Inflammatory macrophage treated with lipopolysaccharide for 1 hour (primary cell): Measurements from ENCODE around the gene IRF2.

ENCODE experiments used
- DNase-seq, 2 donors: peaks; one replicate each; pipeline ENCODE4 v3.0.0-alpha.2; 2020 to 2022

Gene IRF2

GRCh38 chr4:184450045-184450444, 24.3 kb downstream of the IRF2 start:
- DNase-seq = peak in 1 of 2 donors; percentile 43

GRCh38 chr4:184448821-184449220, 25.5 kb downstream of the IRF2 start:
- peak; percentile 67 to 75 for DNase-seq

GRCh38 chr4:184448141-184448540, 26.2 kb downstream of the IRF2 start:
- no peak for DNase-seq

GRCh38 chr4:184447664-184448063, 26.7 kb downstream of the IRF2 start:
- DNase-seq = no peak

GRCh38 chr4:184446132-184446658, 28.2 kb downstream of the IRF2 start:
- DNase-seq = no peak

- peak; percentile 58 to 84 for DNase-seq
These were observed 29.4 kb downstream of the IRF2 start for GRCh38 chr4:184444953-184445309.

- DNase-seq = peak; percentile 31 to 69
These were observed 30.0 kb downstream of the IRF2 start for GRCh38 chr4:184444215-184444952.

GRCh38 chr4:184443318-184443717, 31.0 kb downstream of the IRF2 start:
- no peak for DNase-seq

GRCh38 chr4:184442314-184442635, 32.1 kb downstream of the IRF2 start:
- no peak for DNase-seq

GRCh38 chr4:184441461-184442313, 32.7 kb downstream of the IRF2 start:
- DNase-seq = no peak

- no peak for DNase-seq
These were observed 33.6 kb downstream of the IRF2 start for GRCh38 chr4:184440595-184441358.

GRCh38 chr4:184439856-184440594, 34.3 kb downstream of the IRF2 start:
- DNase-seq = no peak

- no peak for DNase-seq
These were observed 35.0 kb downstream of the IRF2 start for GRCh38 chr4:184439386-184439785.

- DNase-seq = no peak
These were observed 36.0 kb downstream of the IRF2 start for GRCh38 chr4:184438375-184438774.

GRCh38 chr4:184437565-184438265, 36.6 kb downstream of the IRF2 start:
- DNase-seq = peak; percentile 43 to 50

- no peak for DNase-seq
These were observed 39.8 kb downstream of the IRF2 start for GRCh38 chr4:184434501-184435066.

GRCh38 chr4:184434021-184434420, 40.3 kb downstream of the IRF2 start:
- no peak for DNase-seq

- peak; percentile 72 to 74 for DNase-seq
These were observed 41.0 kb downstream of the IRF2 start for GRCh38 chr4:184433258-184433892.

- DNase-seq = peak in 1 of 2 donors; percentile 35
These were observed 42.0 kb downstream of the IRF2 start for GRCh38 chr4:184432127-184432922.

- no peak for DNase-seq
These were observed 44.2 kb downstream of the IRF2 start for GRCh38 chr4:184430163-184430562.
